Measurements from ENCODE around the gene HS6ST1.

DNA sequence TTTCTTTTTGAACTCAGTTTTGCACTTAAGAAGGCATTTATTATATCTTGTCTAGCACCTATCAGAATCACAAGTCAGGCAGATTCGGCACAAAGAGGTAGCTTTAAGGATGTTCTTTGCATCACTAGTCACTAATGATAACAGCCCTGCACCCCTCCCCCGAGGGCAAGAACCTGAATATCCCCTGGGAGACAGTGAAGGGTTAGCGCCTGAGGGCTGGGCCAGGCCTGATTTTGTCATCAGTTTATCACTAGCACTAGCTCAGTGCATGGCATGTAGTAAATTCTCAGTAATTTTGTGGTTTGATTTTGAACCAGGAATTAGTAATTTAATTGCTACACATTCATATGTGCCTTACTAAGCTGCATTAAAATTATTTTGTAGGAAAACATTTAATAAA, 23.9 kb upstream of the HS6ST1 start:
- no peak for TF ChIP-seq CTCF (IDR thresholded peaks at IDR 0.05; ENCODE audit: insufficient read depth, low read length)
- no peak for TF ChIP-seq POLR2AphosphoS5 (IDR thresholded peaks at IDR 0.05; ENCODE audit: low read depth)
- no peak for TF ChIP-seq SPI1 (IDR thresholded peaks at IDR 0.05; ENCODE audit: borderline replicate concordance, low read depth)

All from HL-60 (cell line).